HFFc6 (cell line): ENCODE results near the gene C4BPB. TPM values are rescaled to one million over a fixed set of nuclear protein-coding genes. Genes with fewer than 3 reads are reported as not detected.

Experiments used
- DNase-seq: peaks from one replicate; pipeline ENCODE4 v3.0.0-alpha.2; 2018
- H3K27ac Mint-ChIP-seq: 2 replicates; pipeline ENCODE4 v1.8.0; 2020; ENCODE audit warnings: mild to moderate bottlenecking, mixed read lengths
- H3K27me3 Mint-ChIP-seq: 2 replicates; pipeline ENCODE4 v1.8.0; 2021; ENCODE audit warnings: mild to moderate bottlenecking, moderate library complexity, mixed read lengths; ENCODE audit not compliant: insufficient read depth
- H3K36me3 Mint-ChIP-seq: 2 replicates; pipeline ENCODE4 v1.8.0; 2021; ENCODE audit warnings: low read depth, mixed read lengths
- H3K4me1 Mint-ChIP-seq: 2 replicates; pipeline ENCODE4 v1.8.0; 2020; ENCODE audit warnings: low read depth, mixed read lengths
- H3K4me3 Mint-ChIP-seq: 2 replicates; pipeline ENCODE4 v1.8.0; 2020; ENCODE audit warnings: mild to moderate bottlenecking, moderate library complexity, mixed read lengths
- H3K9me3 Mint-ChIP-seq: 2 replicates; pipeline ENCODE4 v1.8.0; 2020; ENCODE audit warnings: mild to moderate bottlenecking, mixed read lengths
- total RNA-seq, 6 experiments: library from RNA; stranded (reverse); fragmentation: NEBNext Ultra II Directional; extraction: Animal tissue kit (Norgen Biotek cat#: 25700); gene quantifications; 2 replicates in 1 of 6; 3 replicates in 5 of 6; pipeline ENCODE4 v1.2.3, GENCODE V29; 2021
- TF ChIP-seq, protein P1 (sequence below): fragments of 200-600 bp; sonication (generic); IDR thresholded peaks from 2 replicates; pipeline ENCODE4 v1.5.0; 2021; ENCODE audit warnings: antibody characterized with exemption, mild to moderate bottlenecking

Gene C4BPB
- total RNA-seq, 6 experiments from 2014 or later = 0.15 to 0.59 (median 0.24) TPM; not detected in 1

GRCh38 chr1:207062058-207062457 lies 26.6 kb upstream of the C4BPB start:
- TF ChIP-seq, protein P1, sequence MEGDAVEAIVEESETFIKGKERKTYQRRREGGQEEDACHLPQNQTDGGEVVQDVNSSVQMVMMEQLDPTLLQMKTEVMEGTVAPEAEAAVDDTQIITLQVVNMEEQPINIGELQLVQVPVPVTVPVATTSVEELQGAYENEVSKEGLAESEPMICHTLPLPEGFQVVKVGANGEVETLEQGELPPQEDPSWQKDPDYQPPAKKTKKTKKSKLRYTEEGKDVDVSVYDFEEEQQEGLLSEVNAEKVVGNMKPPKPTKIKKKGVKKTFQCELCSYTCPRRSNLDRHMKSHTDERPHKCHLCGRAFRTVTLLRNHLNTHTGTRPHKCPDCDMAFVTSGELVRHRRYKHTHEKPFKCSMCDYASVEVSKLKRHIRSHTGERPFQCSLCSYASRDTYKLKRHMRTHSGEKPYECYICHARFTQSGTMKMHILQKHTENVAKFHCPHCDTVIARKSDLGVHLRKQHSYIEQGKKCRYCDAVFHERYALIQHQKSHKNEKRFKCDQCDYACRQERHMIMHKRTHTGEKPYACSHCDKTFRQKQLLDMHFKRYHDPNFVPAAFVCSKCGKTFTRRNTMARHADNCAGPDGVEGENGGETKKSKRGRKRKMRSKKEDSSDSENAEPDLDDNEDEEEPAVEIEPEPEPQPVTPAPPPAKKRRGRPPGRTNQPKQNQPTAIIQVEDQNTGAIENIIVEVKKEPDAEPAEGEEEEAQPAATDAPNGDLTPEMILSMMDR = no peak
- no peak overlapping the region for H3K4me3 Mint-ChIP-seq

GRCh38 chr1:207063014-207063413 lies 25.6 kb upstream of the C4BPB start:
- no peaks in the 10 kb centered on the region for H3K4me1 Mint-ChIP-seq
- TF ChIP-seq, protein P1 = no peak
- no peak overlapping the region for H3K4me3 Mint-ChIP-seq
- no peaks in the 10 kb centered on the region for H3K9me3 Mint-ChIP-seq
- no peak overlapping the region for H3K27ac Mint-ChIP-seq
- no peaks in the 10 kb centered on the region; the same call in 1 of the 2 replicates for H3K27me3 Mint-ChIP-seq
- no peak for DNase-seq
- H3K36me3 Mint-ChIP-seq = no peaks in the 10 kb centered on the region

More at GRCh38 chr1:207062058-207062457, 26.6 kb upstream of the C4BPB start:
- no peaks in the 10 kb centered on the region for H3K4me1 Mint-ChIP-seq
- no peaks in the 10 kb centered on the region for H3K36me3 Mint-ChIP-seq
- H3K27me3 Mint-ChIP-seq = no peaks in the 10 kb centered on the region; the same call in 1 of the 2 replicates
- no peak for DNase-seq
- H3K9me3 Mint-ChIP-seq = no peaks in the 10 kb centered on the region
- H3K27ac Mint-ChIP-seq = no peak overlapping the region

GRCh38 chr1:207064561-207064960 lies 24.1 kb upstream of the C4BPB start:
- Mint-ChIP-seq H3K4me3 (no peak overlapping the region), H3K27me3 (no peaks in the 10 kb centered on the region; the same call in 1 of the 2 replicates), H3K27ac (no peak overlapping the region), H3K36me3 (peaks cover 6% of the 10 kb centered on the region; the same call in 1 of the 2 replicates), H3K4me1 (no peaks in the 10 kb centered on the region), H3K9me3 (no peaks in the 10 kb centered on the region)
- TF ChIP-seq, protein P1 = no peak
- no peak for DNase-seq

- no peak for DNase-seq
- TF ChIP-seq, protein P1 = no peak
- Mint-ChIP-seq H3K4me1 (no peaks in the 10 kb centered on the region), H3K9me3 (no peaks in the 10 kb centered on the region), H3K27ac (no peak overlapping the region), H3K4me3 (no peak overlapping the region), H3K36me3 (peaks cover 6% of the 10 kb centered on the region; the same call in 1 of the 2 replicates), H3K27me3 (no peaks in the 10 kb centered on the region; the same call in 1 of the 2 replicates)
Measured at GRCh38 chr1:207067185-207067584, 21.5 kb upstream of the C4BPB start.

GRCh38 chr1:207067665-207068064 lies 21.0 kb upstream of the C4BPB start:
- DNase-seq = no peak
- Mint-ChIP-seq H3K27ac (no peak overlapping the region), H3K9me3 (no peaks in the 10 kb centered on the region), H3K4me1 (no peaks in the 10 kb centered on the region), H3K4me3 (no peak overlapping the region), H3K27me3 (no peaks in the 10 kb centered on the region; the same call in 1 of the 2 replicates), H3K36me3 (peaks cover 6% of the 10 kb centered on the region; the same call in 1 of the 2 replicates)
- TF ChIP-seq, protein P1 = no peak
